KMS-11 (cell line): ENCODE data around the gene GSTK1.

Experiments
- H2AFZ ChIP-seq: fragments of 200-600 bp; sonication (generic); 2 replicates; pipeline ENCODE4 v1.6.1; 2016; ENCODE audit warnings: antibody characterized with exemption, mixed run types, low read depth
- H3K27ac ChIP-seq: fragments of 200-600 bp; sonication (generic); 2 replicates; pipeline ENCODE4 v1.6.1; 2016; ENCODE audit warnings: mild to moderate bottlenecking, mixed run types
- H3K27me3 ChIP-seq: fragments of 200-600 bp; sonication (generic); 2 replicates; pipeline ENCODE4 v1.6.1; 2017; ENCODE audit warnings: mild to moderate bottlenecking, low read depth, mixed run types, moderate library complexity; ENCODE audit not compliant: insufficient read depth
- H3K36me3 ChIP-seq: fragments of 200-600 bp; sonication (generic); 2 replicates; pipeline ENCODE4 v1.6.1; 2017; ENCODE audit warnings: mild to moderate bottlenecking, mixed run types; ENCODE audit not compliant: insufficient read depth
- H3K4me1 ChIP-seq: fragments of 200-600 bp; sonication (generic); 2 replicates; pipeline ENCODE4 v1.6.1; 2016; ENCODE audit warnings: mild to moderate bottlenecking, low read depth, mixed run types; ENCODE audit not compliant: poor library complexity, severe bottlenecking
- H3K4me2 ChIP-seq: fragments of 200-600 bp; sonication (generic); 2 replicates; pipeline ENCODE4 v1.7.0; 2016; ENCODE audit warnings: mild to moderate bottlenecking, mixed run types
- H3K4me3 ChIP-seq: fragments of 200-600 bp; sonication (generic); IDR thresholded peaks from 2 replicates; pipeline ENCODE4 v1.6.1; 2017; ENCODE audit warnings: low read depth, low read length, mixed read lengths; ENCODE audit not compliant: insufficient read depth
- H3K79me2 ChIP-seq: fragments of 200-600 bp; sonication (generic); 2 replicates; pipeline ENCODE4 v1.6.1; 2016; ENCODE audit warnings: low read depth, mixed run types; ENCODE audit not compliant: insufficient read depth
- H3K9ac ChIP-seq: fragments of 200-600 bp; sonication (generic); 2 replicates; pipeline ENCODE4 v1.6.1; 2016; ENCODE audit warnings: mild to moderate bottlenecking, mixed run types
- H4K20me1 ChIP-seq: fragments of 200-600 bp; sonication (generic); 2 replicates; pipeline ENCODE4 v1.6.1; 2016; ENCODE audit warnings: mild to moderate bottlenecking, mixed run types; ENCODE audit not compliant: insufficient read depth
- CTCF ChIP-seq: fragments of 200-600 bp; sonication (generic); conservative IDR thresholded peaks from 2 replicates; pipeline ENCODE4 v1.6.1; 2017; ENCODE audit warnings: low read depth, mild to moderate bottlenecking, antibody characterized with exemption, low read length, moderate library complexity, mixed read lengths

The GSTK1 gene

GRCh38 chr7:143239813-143240212, 23.4 kb upstream of the GSTK1 start:
- H3K79me2 ChIP-seq = no peaks in the 10 kb centered on the region
- no peak overlapping the region for H3K4me2 ChIP-seq
- no peak overlapping the region for H3K4me3 ChIP-seq
- peaks cover 5% of the 10 kb centered on the region for H3K4me1 ChIP-seq
- TF ChIP-seq CTCF = no peak
- H3K27ac ChIP-seq = no peak overlapping the region
- H2AFZ ChIP-seq = no peak overlapping the region
- H3K27me3 ChIP-seq = no peaks in the 10 kb centered on the region
- H4K20me1 ChIP-seq = no peaks in the 10 kb centered on the region
- no peaks in the 10 kb centered on the region for H3K36me3 ChIP-seq
- no peak overlapping the region for H3K9ac ChIP-seq

- Histone ChIP-seq H2AFZ (no peak overlapping the region), H3K27me3 (no peaks in the 10 kb centered on the region), H3K79me2 (no peaks in the 10 kb centered on the region), H3K4me3 (no peak overlapping the region), H3K4me2 (no peak overlapping the region), H3K27ac (no peak overlapping the region), H3K36me3 (no peaks in the 10 kb centered on the region), H3K9ac (no peak overlapping the region), H4K20me1 (no peaks in the 10 kb centered on the region), H3K4me1 (peaks cover 5% of the 10 kb centered on the region)
- peak; percentile 98 for TF ChIP-seq CTCF
Observed at GRCh38 chr7:143240291-143241168, 22.7 kb upstream of the GSTK1 start.

GRCh38 chr7:143242306-143242705, 20.9 kb upstream of the GSTK1 start:
- Histone ChIP-seq H2AFZ (no peak overlapping the region), H3K4me3 (no peak overlapping the region), H3K4me1 (peaks cover 5% of the 10 kb centered on the region), H3K4me2 (no peak overlapping the region), H3K27me3 (no peaks in the 10 kb centered on the region), H3K36me3 (no peaks in the 10 kb centered on the region), H3K27ac (no peak overlapping the region), H4K20me1 (no peaks in the 10 kb centered on the region), H3K9ac (no peak overlapping the region), H3K79me2 (no peaks in the 10 kb centered on the region)
- TF ChIP-seq CTCF = no peak

DNA sequence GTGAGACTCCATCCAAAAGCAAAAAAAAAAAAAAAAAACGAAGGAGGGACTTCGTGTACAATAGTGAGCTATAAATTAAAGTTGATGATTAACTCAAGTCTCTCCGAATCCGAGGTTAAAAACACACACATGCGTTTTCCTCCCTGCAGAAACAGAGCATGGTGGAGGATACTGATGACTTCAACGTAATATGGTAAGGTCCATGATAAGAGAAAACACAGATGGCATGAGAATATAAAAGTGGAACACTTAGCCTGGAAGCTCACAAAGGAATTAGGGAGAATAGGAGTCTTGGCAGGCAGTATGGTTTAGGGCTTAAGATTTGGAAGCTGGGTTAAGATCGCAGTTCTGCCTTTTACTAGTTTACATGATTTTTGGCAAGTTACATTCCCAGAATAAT, 20.1 kb upstream of the GSTK1 start:
- H3K4me1 ChIP-seq = peaks cover 5% of the 10 kb centered on the region
- H3K4me2 ChIP-seq = no peak overlapping the region
- no peak overlapping the region for H2AFZ ChIP-seq
- H4K20me1 ChIP-seq = no peaks in the 10 kb centered on the region
- no peaks in the 10 kb centered on the region for H3K79me2 ChIP-seq
- no peak overlapping the region for H3K9ac ChIP-seq
- H3K36me3 ChIP-seq = no peaks in the 10 kb centered on the region
- no peak overlapping the region for H3K4me3 ChIP-seq
- H3K27me3 ChIP-seq = no peaks in the 10 kb centered on the region
- no peak overlapping the region for H3K27ac ChIP-seq
- no peak for TF ChIP-seq CTCF
